NCI-H526 (cell line): ENCODE results near the gene IL22RA1.

Experiments
- DNase-seq, 2 experiments: peaks; one replicate each; lab custom pipeline; 2025; lab: John Stamatoyannopoulos, UW

The IL22RA1 gene

DNA sequence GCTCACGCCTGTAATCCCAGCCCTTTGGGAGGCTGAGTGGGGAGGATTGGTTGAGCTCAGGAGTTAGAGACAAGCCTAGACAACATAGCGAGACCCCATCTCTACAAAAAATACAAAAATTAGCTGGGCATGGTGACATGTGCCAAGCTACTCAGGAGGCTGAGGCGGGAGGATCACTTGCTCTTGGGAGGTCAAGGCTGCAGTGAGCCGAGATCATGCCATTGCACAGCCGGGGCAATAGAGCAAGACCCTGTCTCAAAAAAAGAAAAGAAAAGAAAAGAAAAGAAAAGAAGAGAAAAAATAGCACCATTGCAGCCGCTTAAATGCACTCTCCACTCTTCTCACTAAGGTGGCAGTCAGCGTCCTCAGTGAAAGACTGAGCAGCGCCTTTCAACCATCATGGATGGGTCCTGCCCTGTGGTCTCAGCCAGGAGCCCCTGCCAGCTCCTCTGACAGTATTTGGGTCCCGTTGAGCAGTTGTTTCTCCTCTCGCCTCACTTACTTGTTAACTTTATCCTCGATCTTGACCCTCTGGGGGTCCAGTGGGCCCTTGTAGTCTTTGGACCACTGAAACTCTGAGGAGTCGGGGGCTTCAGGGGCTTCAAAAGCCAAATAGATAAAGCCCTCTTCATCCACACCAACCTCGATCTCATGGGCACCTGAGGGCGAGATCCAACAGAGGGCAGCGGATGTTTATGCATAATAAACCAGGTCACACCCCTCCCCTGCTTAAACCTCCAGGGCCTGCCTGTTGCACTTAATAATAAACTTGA, 67.9 kb downstream of the IL22RA1 start:
- DNase-seq, result no peak

- DNase-seq, result no peak
Observed at GRCh38 chr1:24074196-24074595, 68.7 kb downstream of the IL22RA1 start.

- no peak for DNase-seq
Observed at GRCh38 chr1:24071941-24072340, 71.0 kb downstream of the IL22RA1 start.

DNA sequence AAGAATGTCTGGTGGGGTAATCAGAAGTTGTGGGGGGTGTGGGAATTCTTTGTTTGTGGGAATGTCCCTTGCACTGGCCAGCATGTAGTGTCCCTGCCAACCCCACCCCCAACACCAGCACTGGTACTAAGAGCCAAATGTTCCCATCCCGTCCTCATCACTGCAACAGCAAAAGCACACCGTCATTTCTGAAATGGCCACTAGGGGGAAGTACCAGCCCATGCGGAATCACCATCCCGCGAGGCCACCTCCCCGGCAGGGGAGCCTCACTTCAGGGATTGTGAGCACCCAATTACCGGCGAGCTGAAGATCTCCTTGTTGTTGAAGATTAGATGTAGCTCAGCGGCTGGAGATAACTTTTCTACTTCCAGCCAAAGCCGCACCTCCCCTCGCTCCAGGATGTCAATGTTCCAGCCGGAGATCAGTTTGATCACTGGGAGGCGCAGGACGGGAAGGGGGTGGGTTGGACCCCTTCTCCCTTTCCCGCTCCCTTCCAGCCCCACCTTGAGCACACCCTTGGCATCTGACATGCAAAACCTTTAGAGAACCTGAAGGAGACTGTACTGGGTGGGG, 72.0 kb downstream of the IL22RA1 start:
- peak; percentile 39 to 88 for DNase-seq

- no peak for DNase-seq
Observed at GRCh38 chr1:24069817-24070216, 73.1 kb downstream of the IL22RA1 start.
